CD14-positive monocyte (primary cell): ENCODE results near the gene EIF4B. TPM values are rescaled to one million over a fixed set of nuclear protein-coding genes. Genes with fewer than 3 reads are reported as not detected.

Experiments used
- DNase-seq, 3 donors: peaks; one replicate each; pipeline ENCODE4 v3.0.0-alpha.2; 2011 to 2022
- H2AFZ ChIP-seq: 2 replicates; pipeline ENCODE4 v1.6.0; 2012; ENCODE audit warnings: mild to moderate bottlenecking, low read depth, low read length, inconsistent platforms; ENCODE audit not compliant: insufficient read depth, poor library complexity, severe bottlenecking
- H3K27ac ChIP-seq, 2 donors: 1 replicate in 1 of 2; 2 replicates in 1 of 2; pipeline ENCODE4 v1.5.1; 2012 to 2013; ENCODE audit warnings: low read length in 2 of 2, control low read depth in 1 of 2, inconsistent platforms in 1 of 2, low read depth in 1 of 2, mild to moderate bottlenecking in 1 of 2
- H3K27me3 ChIP-seq, 2 donors: one replicate each; pipeline versions ENCODE4 v1.6.0 to v1.6.1; 2011 to 2013; ENCODE audit warnings: low read length in 2 of 2; ENCODE audit not compliant: control insufficient read depth in 2 of 2, insufficient read depth in 2 of 2
- H3K36me3 ChIP-seq, 2 donors: replicated peaks in 1 of 2; 1 replicate in 1 of 2; 2 replicates in 1 of 2; pipeline versions ENCODE4 v1.5.1 to v1.6.1; 2012 to 2013; ENCODE audit warnings: low read length in 2 of 2, control low read depth in 1 of 2, inconsistent platforms in 1 of 2, mild to moderate bottlenecking in 1 of 2; ENCODE audit not compliant: insufficient read depth in 2 of 2, control insufficient read depth in 1 of 2
- H3K4me1 ChIP-seq, 2 donors: 1 replicate in 1 of 2; 2 replicates in 1 of 2; pipeline versions ENCODE4 v1.5.1 to v1.6.1; 2012 to 2013; ENCODE audit warnings: low read length in 2 of 2, control low read depth in 1 of 2, inconsistent platforms in 1 of 2, mild to moderate bottlenecking in 1 of 2, moderate library complexity in 1 of 2; ENCODE audit not compliant: insufficient read depth in 2 of 2, control insufficient read depth in 1 of 2
- H3K4me2 ChIP-seq: replicated peaks from 2 replicates; pipeline ENCODE3; 2012; ENCODE audit warnings: low read length, moderate library complexity, mild to moderate bottlenecking; ENCODE audit not compliant: poor library complexity, severe bottlenecking; ENCODE audit errors: extremely low read depth
- H3K4me3 ChIP-seq, 3 experiments: fragments of 200-600 bp in 1 of 3; sonication (generic) in 1 of 3; replicated peaks in 1 of 3; 1 replicate in 2 of 3; 2 replicates in 1 of 3; pipeline ENCODE4 v1.5.1; 2011 to 2013; ENCODE audit warnings: low read length in 3 of 3, mild to moderate bottlenecking in 3 of 3, control low read depth in 2 of 3, low read depth in 2 of 3, inconsistent platforms in 1 of 3, moderate library complexity in 1 of 3
- H3K79me2 ChIP-seq: 2 replicates; pipeline ENCODE4 v1.6.0; 2012; ENCODE audit warnings: mild to moderate bottlenecking, control low read depth, inconsistent platforms, low read length, moderate library complexity; ENCODE audit not compliant: insufficient read depth
- H3K9ac ChIP-seq: 2 replicates; pipeline ENCODE4 v1.6.0; 2017; ENCODE audit warnings: low read length, mild to moderate bottlenecking; ENCODE audit not compliant: insufficient read depth, poor library complexity, severe bottlenecking
- H3K9me3 ChIP-seq, 2 donors: replicated peaks in 1 of 2; 1 replicate in 1 of 2; 2 replicates in 1 of 2; pipeline versions ENCODE4 v1.5.1 to v1.6.1; 2012 to 2013; ENCODE audit warnings: low read length in 2 of 2, control low read depth in 1 of 2; ENCODE audit not compliant: control insufficient read depth in 1 of 2, insufficient read depth in 1 of 2
- H4K20me1 ChIP-seq: 2 replicates; pipeline ENCODE4 v1.6.0; 2012; ENCODE audit warnings: mild to moderate bottlenecking, low read length, control low read depth, moderate library complexity; ENCODE audit not compliant: insufficient read depth
- H3K27ac Mint-ChIP-seq, 7 donors: one replicate each; pipeline ENCODE4 v1.8.0; 2020; ENCODE audit warnings: mild to moderate bottlenecking in 7 of 7, mixed read lengths in 7 of 7, moderate library complexity in 6 of 7, inconsistent platforms in 2 of 7
- H3K27me3 Mint-ChIP-seq, 3 donors: one replicate each; pipeline ENCODE4 v1.8.0; 2021 to 2022; ENCODE audit warnings: low read depth in 3 of 3, mild to moderate bottlenecking in 3 of 3, mixed read lengths in 3 of 3, moderate library complexity in 3 of 3, inconsistent platforms in 1 of 3
- H3K36me3 Mint-ChIP-seq, 2 donors: one replicate each; pipeline ENCODE4 v1.8.0; 2020; ENCODE audit warnings: mixed read lengths in 2 of 2, inconsistent platforms in 1 of 2, mild to moderate bottlenecking in 1 of 2
- H3K4me1 Mint-ChIP-seq: one replicate; pipeline ENCODE4 v1.8.0; 2020; ENCODE audit warnings: mild to moderate bottlenecking, mixed read lengths
- H3K4me3 Mint-ChIP-seq, 2 donors: one replicate each; pipeline ENCODE4 v1.8.0; 2020; ENCODE audit warnings: mild to moderate bottlenecking in 2 of 2, mixed read lengths in 2 of 2, moderate library complexity in 1 of 2
- H3K9me3 Mint-ChIP-seq, 7 donors: one replicate each; pipeline ENCODE4 v1.8.0; 2020 to 2022; ENCODE audit warnings: mixed read lengths in 7 of 7, mild to moderate bottlenecking in 6 of 7, moderate library complexity in 6 of 7, inconsistent platforms in 2 of 7
- WGBS: methylation state at CpG from one replicate; pipeline ENCODE4 v1.1.5; 2013; ENCODE audit warnings: missing lambda C conversion rate; ENCODE audit not compliant: insufficient coverage; 5-methylcytosine and 5-hydroxymethylcytosine counted together
- intact Hi-C, 2 donors: fragments of 100-400 bp; cut with micrococcal nuclease; formaldehyde crosslinking; loops; one replicate each; pipeline versions ENCODE4 v1.15.0 to v1.15.1; 2023
- polyA plus RNA-seq, 3 donors: library from polyadenylated mRNA; depleted of rRNA in 1 of 3; unstranded in 2 of 3; stranded (reverse) in 1 of 3; fragments of 300-500 nt in 2 of 3; fragments of >200 nt in 1 of 3; fragmentation: Illumina TruSeq in 2 of 3; gene quantifications; 1 replicate in 2 of 3; 2 replicates in 1 of 3; pipeline ENCODE4 v1.2.3, GENCODE V29; 2012 to 2021
- TF ChIP-seq, protein P1 (sequence below): fragments of 200-600 bp; IDR thresholded peaks from one replicate; pipeline ENCODE4 v1.8.0; 2022; ENCODE audit warnings: antibody characterized with exemption, mild to moderate bottlenecking

EIF4B gene
- polyA plus RNA-seq, 3 donors = 41.2 to 185 (median 58.6) TPM

DNA sequence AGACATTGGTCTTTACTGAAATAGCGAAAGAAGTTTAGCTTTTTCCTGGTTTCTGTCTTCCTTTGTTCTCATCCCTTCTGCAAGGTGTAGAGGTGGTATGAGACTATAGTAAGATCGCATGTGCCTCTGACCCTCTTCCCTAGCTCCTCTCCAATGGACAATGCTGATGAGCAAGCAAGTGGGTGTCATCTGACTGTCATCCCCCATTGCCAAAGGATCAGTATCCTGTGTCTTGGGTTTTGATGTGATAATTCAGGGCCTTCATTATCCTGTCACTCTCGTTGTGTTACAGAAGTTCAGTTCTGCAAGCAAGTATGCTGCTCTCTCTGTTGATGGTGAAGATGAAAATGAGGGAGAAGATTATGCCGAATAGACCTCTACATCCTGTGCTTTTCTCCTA is 33.6 kb downstream of the EIF4B start:
- TF ChIP-seq, protein P1, sequence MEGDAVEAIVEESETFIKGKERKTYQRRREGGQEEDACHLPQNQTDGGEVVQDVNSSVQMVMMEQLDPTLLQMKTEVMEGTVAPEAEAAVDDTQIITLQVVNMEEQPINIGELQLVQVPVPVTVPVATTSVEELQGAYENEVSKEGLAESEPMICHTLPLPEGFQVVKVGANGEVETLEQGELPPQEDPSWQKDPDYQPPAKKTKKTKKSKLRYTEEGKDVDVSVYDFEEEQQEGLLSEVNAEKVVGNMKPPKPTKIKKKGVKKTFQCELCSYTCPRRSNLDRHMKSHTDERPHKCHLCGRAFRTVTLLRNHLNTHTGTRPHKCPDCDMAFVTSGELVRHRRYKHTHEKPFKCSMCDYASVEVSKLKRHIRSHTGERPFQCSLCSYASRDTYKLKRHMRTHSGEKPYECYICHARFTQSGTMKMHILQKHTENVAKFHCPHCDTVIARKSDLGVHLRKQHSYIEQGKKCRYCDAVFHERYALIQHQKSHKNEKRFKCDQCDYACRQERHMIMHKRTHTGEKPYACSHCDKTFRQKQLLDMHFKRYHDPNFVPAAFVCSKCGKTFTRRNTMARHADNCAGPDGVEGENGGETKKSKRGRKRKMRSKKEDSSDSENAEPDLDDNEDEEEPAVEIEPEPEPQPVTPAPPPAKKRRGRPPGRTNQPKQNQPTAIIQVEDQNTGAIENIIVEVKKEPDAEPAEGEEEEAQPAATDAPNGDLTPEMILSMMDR = no peak
- DNase-seq = no peak
- Mint-ChIP-seq H3K4me3 (no peak overlapping the region), H3K4me1 (peaks cover 6% of the 10 kb centered on the region), H3K27me3 (peaks cover under 1 to 5% (median 4%) of the 10 kb centered on the region in 3 donors), H3K9me3 (no peaks in the 10 kb centered on the region), H3K36me3 (peaks cover 57 to 73% of the 10 kb centered on the region in 2 donors), H3K27ac (peak overlapping the region in 2 of 7 donors; percentile 57 to 65)
- peaks cover 0 to 2% of the 10 kb centered on the region in 2 donors for H3K27me3 ChIP-seq
- no peak overlapping the region for H3K4me2 ChIP-seq
- intact Hi-C loops = loop anchor here in 1 of 2 donors (10.0 kb wide), 1 partner anchor 55 kb away; the partner anchor contains the start of gene IGFBP6
- no peaks in the 10 kb centered on the region for H3K79me2 ChIP-seq
- H3K4me3 ChIP-seq = no peak overlapping the region
- peaks cover 8% of the 10 kb centered on the region for H4K20me1 ChIP-seq
- WGBS = no CpG with 5 or more reads among the region's 4 CpGs
- no peak overlapping the region for H3K9ac ChIP-seq
- H3K4me1 ChIP-seq = peaks cover 0 to 3% of the 10 kb centered on the region in 2 donors
- H3K27ac ChIP-seq = no peak overlapping the region
- H2AFZ ChIP-seq = no peak overlapping the region
- H3K9me3 ChIP-seq = no peaks in the 10 kb centered on the region
- H3K36me3 ChIP-seq = peaks cover 59 to 66% of the 10 kb centered on the region in 2 donors

DNA sequence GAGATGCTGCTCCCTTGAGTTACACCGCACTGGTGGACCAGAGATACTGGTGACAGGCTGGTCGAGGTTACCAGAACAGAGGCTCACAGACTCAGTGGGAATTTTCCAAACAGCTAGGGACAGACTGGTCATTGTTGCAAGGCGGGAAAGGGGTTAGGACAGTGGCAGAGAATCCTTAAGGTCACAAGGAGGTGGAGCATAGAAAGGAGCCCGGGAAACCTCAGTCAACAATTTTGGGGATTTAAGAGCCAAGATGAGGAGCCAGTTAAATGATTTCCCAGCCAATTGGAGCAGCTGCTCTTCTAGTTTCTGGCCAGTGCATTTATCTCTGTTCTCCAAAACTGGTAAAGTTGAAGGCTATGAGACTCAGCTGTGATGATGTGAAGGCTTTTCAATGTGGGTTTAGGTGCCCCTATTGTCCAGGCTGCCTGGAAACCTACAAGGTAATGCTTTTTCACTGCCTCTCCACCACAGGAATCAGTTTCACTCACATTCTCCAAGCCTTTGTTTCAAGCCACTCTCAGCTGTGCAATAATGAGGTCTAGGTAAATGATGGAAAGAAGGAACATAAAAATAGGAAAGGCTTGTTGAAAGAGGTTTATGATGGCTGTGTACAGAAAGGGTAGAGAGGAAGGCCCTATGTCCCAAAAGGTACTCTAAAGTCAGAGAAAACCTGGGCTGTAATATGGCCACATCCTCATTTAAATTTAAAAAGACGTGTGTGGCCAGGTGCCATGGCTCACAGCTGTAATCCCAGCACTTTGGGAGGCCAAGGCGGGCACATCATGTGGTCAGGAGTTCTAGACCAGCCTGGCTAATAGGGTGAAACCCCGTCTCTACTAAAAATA is 36.6 kb downstream of the EIF4B start:
- Histone ChIP-seq H3K4me3 (no peak overlapping the region), H3K27me3 (peaks cover 0 to 18% of the 10 kb centered on the region in 2 donors), H3K36me3 (peaks cover 29 to 38% of the 10 kb centered on the region in 2 donors), H3K4me2 (no peak overlapping the region), H3K9ac (no peak overlapping the region), H2AFZ (no peak overlapping the region), H4K20me1 (peaks cover 8% of the 10 kb centered on the region), H3K9me3 (no peaks in the 10 kb centered on the region), H3K79me2 (no peaks in the 10 kb centered on the region), H3K4me1 (peaks cover 14 to 15% of the 10 kb centered on the region in 2 donors), H3K27ac (no peak overlapping the region)
- Mint-ChIP-seq H3K9me3 (peaks cover 0 to 7% (median 0%) of the 10 kb centered on the region in 7 donors), H3K36me3 (peaks cover 35 to 46% of the 10 kb centered on the region in 2 donors), H3K27me3 (peaks cover 19 to 29% (median 25%) of the 10 kb centered on the region in 3 donors), H3K27ac (no peak overlapping the region), H3K4me1 (peaks cover 18% of the 10 kb centered on the region), H3K4me3 (no peak overlapping the region)
- intact Hi-C loops = loop anchor here in 1 of 2 donors (10.0 kb wide), 1 partner anchor 52 kb away; the partner anchor contains the start of gene IGFBP6
- 100% methylated on average over 4 of the region's 7 CpGs for WGBS
- TF ChIP-seq, protein P1 = no peak
- no peak for DNase-seq
